ENCODE measurements around the gene FAM9B. TPM values are rescaled to one million over a fixed set of nuclear protein-coding genes. Genes with fewer than 3 reads are reported as not detected.
A peak's percentile ranks its signal among the peaks of the same experiment; 100 is the strongest.

FAM9B gene
- total and polyA plus RNA-seq, 2 donors (not counting 1 experiment from before 2014, with no cell fraction given) = not detected

GRCh38 chrX:8984231-8984630, 49.7 kb downstream of the FAM9B start:
- no peak overlapping the region for H3K4me3 ChIP-seq (replicated peaks in 1 of 4; ENCODE audit: control extremely low read depth in 1 of 4, insufficient read depth in 1 of 4, low read depth in 3 of 4, low read length in 4 of 4)
- no peak overlapping the region for H3K27ac ChIP-seq (ENCODE audit: insufficient read depth, low read length)
- no peaks in the 10 kb centered on the region for H4K20me1 ChIP-seq (ENCODE audit: control insufficient read depth, extremely low read depth, insufficient read depth, low read length)
- DNase-seq (ENCODE audit: low read depth in 2 of 2) = no peak
- no peaks in the 10 kb centered on the region for H3K9me3 ChIP-seq (ENCODE audit: control insufficient read depth, insufficient read depth, low read depth, low read length)
- no peaks in the 10 kb centered on the region for H3K79me2 ChIP-seq (ENCODE audit: control insufficient read depth, insufficient read depth, low read length)
- no peak overlapping the region for H2AFZ ChIP-seq (ENCODE audit: low read length)
- H3K27me3 ChIP-seq (ENCODE audit: control insufficient read depth, insufficient read depth, low read length) = no peaks in the 10 kb centered on the region
- no peak overlapping the region for H3K9ac ChIP-seq (ENCODE audit: insufficient read depth, low read length)
- TF ChIP-seq EZH2 (IDR thresholded peaks at IDR 0.05; ENCODE audit: low read length, missing control alignments) (no peak), CTCF (conservative IDR thresholded peaks at IDR 0.05 in 1 of 2, IDR thresholded peaks at IDR 0.05 in 1 of 2; ENCODE audit: low read depth in 1 of 2, low read length in 2 of 2) (no peak)
- no peaks in the 10 kb centered on the region for H3K36me3 ChIP-seq (ENCODE audit: control insufficient read depth, insufficient read depth, low read length)
- no peak overlapping the region for H3K4me2 ChIP-seq (ENCODE audit: extremely low read depth, insufficient read depth, low read length)
- no peaks in the 10 kb centered on the region for H3K4me1 ChIP-seq (ENCODE audit: control insufficient read depth, extremely low read depth, insufficient read depth, low read length)

GRCh38 chrX:8981723-8982122, 52.2 kb downstream of the FAM9B start:
- Histone ChIP-seq H3K4me2 (ENCODE audit: extremely low read depth, insufficient read depth, low read length) (no peak overlapping the region), H3K27me3 (ENCODE audit: control insufficient read depth, insufficient read depth, low read length) (no peaks in the 10 kb centered on the region), H3K27ac (ENCODE audit: insufficient read depth, low read length) (no peak overlapping the region), H3K4me3 (replicated peaks in 1 of 4; ENCODE audit: control extremely low read depth in 1 of 4, insufficient read depth in 1 of 4, low read depth in 3 of 4, low read length in 4 of 4) (no peak overlapping the region), H3K4me1 (ENCODE audit: control insufficient read depth, extremely low read depth, insufficient read depth, low read length) (no peaks in the 10 kb centered on the region), H3K9me3 (ENCODE audit: control insufficient read depth, insufficient read depth, low read depth, low read length) (no peaks in the 10 kb centered on the region), H2AFZ (ENCODE audit: low read length) (no peak overlapping the region), H3K79me2 (ENCODE audit: control insufficient read depth, insufficient read depth, low read length) (no peaks in the 10 kb centered on the region), H4K20me1 (ENCODE audit: control insufficient read depth, extremely low read depth, insufficient read depth, low read length) (no peaks in the 10 kb centered on the region), H3K9ac (ENCODE audit: insufficient read depth, low read length) (no peak overlapping the region), H3K36me3 (ENCODE audit: control insufficient read depth, insufficient read depth, low read length) (no peaks in the 10 kb centered on the region)
- TF ChIP-seq EZH2 (IDR thresholded peaks at IDR 0.05; ENCODE audit: low read length, missing control alignments) (no peak), CTCF (conservative IDR thresholded peaks at IDR 0.05 in 1 of 2, IDR thresholded peaks at IDR 0.05 in 1 of 2; ENCODE audit: low read depth in 1 of 2, low read length in 2 of 2) (no peak)
- peak in 1 of 2 donors; percentile 15 for DNase-seq (ENCODE audit: low read depth in 2 of 2)

GRCh38 chrX:8980756-8981155, 53.2 kb downstream of the FAM9B start:
- Histone ChIP-seq H3K9ac (ENCODE audit: insufficient read depth, low read length) (no peak overlapping the region), H3K27ac (ENCODE audit: insufficient read depth, low read length) (no peak overlapping the region), H3K36me3 (ENCODE audit: control insufficient read depth, insufficient read depth, low read length) (no peaks in the 10 kb centered on the region), H3K4me3 (replicated peaks in 1 of 4; ENCODE audit: control extremely low read depth in 1 of 4, insufficient read depth in 1 of 4, low read depth in 3 of 4, low read length in 4 of 4) (no peak overlapping the region), H3K4me2 (ENCODE audit: extremely low read depth, insufficient read depth, low read length) (no peak overlapping the region), H2AFZ (ENCODE audit: low read length) (no peak overlapping the region), H3K27me3 (ENCODE audit: control insufficient read depth, insufficient read depth, low read length) (no peaks in the 10 kb centered on the region), H3K79me2 (ENCODE audit: control insufficient read depth, insufficient read depth, low read length) (no peaks in the 10 kb centered on the region), H4K20me1 (ENCODE audit: control insufficient read depth, extremely low read depth, insufficient read depth, low read length) (no peaks in the 10 kb centered on the region), H3K4me1 (ENCODE audit: control insufficient read depth, extremely low read depth, insufficient read depth, low read length) (no peaks in the 10 kb centered on the region), H3K9me3 (ENCODE audit: control insufficient read depth, insufficient read depth, low read depth, low read length) (no peaks in the 10 kb centered on the region)
- no peak for DNase-seq (ENCODE audit: low read depth in 2 of 2)
- TF ChIP-seq CTCF (conservative IDR thresholded peaks at IDR 0.05 in 1 of 2, IDR thresholded peaks at IDR 0.05 in 1 of 2; ENCODE audit: low read depth in 1 of 2, low read length in 2 of 2) (no peak), EZH2 (IDR thresholded peaks at IDR 0.05; ENCODE audit: low read length, missing control alignments) (no peak)

Other genes with a start within 250 kb of the FAM9B start
- not detected in 2 replicates for gene FAM9A, start 232.7 kb downstream of the FAM9B start, total RNA-seq
- gene FAM9A, start 232.7 kb downstream of the FAM9B start, polyA plus RNA-seq = not detected in 2 replicates

Data from fibroblast of lung (primary cell).